ENCODE measurements around the gene IGFLR1.
A peak's percentile ranks its signal among the peaks of the same experiment; 100 is the strongest.

IGFLR1 gene

DNA sequence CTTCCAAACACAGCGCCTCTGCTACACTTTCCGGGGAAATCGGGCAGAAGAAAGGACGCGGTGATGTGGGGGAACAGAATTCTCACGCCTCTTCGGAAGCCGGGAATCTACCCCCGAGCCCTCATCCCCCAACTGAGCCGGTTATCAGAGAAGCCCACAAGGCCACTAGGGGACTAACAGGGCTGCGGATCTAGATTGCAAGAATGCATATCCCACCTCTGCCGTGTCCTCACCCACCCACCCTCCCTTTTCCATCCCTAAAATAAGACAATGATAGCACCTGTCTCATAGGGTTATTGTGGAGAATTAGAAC lies 1.1 kb downstream of the IGFLR1 start:
- Histone ChIP-seq H3K9me3 (replicated peaks in 1 of 11) (peaks cover 0 to 6% (median 0%) of the 10 kb centered on the region in 11 experiments; a peak in 2 of 22 replicates), H3K4me3 (peak overlapping the region; percentile 62 to 76 (median 66)), H3K4me2 (peak overlapping the region; percentile 90 to 100 (median 98)), H4K20me1 (peaks cover 24 to 42% (median 40%) of the 10 kb centered on the region in 11 experiments), H3K9ac (peak overlapping the region; percentile 73 to 85 (median 84)), H3K27ac (peak overlapping the region; percentile 85 to 96 (median 92); a peak in 21 of 22 replicates), H3K27me3 (no peaks in the 10 kb centered on the region), H3K36me3 (peaks cover 28 to 51% (median 37%) of the 10 kb centered on the region in 11 experiments), H3K4me1 (peaks cover 50 to 79% (median 67%) of the 10 kb centered on the region in 10 experiments)
- TF ChIP-seq Cebpa-rat (IDR thresholded peaks at IDR 0.05), result no peak

DNA sequence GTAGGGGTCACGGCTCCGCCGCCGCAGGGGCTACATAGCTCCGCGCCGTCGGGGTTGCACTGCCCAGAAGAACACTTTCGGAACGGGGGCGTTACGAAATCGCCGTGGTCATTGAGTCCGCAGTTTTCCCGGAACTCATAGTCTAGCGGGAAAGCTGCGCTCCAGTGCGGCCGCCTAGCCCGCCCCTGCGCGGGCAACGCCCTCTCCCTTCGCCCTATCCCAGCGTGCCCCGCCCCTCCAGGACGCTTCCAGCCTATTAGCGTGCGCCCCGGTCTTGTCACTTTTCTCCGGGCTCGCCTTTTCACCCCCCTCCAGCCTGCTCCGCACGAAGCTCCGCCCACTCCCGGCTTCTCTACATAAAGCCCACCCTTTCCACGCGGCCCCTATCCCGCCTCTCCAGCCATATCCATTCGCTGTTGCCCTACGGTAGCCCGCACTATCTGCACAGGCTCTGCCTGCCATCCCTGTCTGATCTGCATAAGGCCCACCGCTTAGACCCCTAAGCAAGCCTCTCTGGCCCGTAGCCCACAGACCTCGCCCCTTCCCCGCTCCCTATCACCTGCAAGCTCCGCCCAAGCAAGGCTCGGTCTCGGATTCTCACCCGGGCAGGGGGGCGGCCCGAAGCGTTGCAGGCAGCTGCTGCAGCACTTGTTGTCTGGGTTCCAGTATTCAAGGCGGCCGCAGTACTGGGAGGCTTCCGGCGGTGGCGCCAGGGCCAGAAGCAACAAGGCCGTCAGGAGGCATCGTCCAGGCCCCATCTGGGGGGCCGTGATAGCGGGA lies 1.6 kb downstream of the IGFLR1 start:
- TF ChIP-seq Cebpa-rat (IDR thresholded peaks at IDR 0.05), result peak in 9 of 11 experiments; percentile 13 to 79 (median 58); a peak in 10 of 22 replicates
- H3K4me1 ChIP-seq, result peaks cover 50 to 79% (median 68%) of the 10 kb centered on the region in 10 experiments
- H3K27me3 ChIP-seq, result no peaks in the 10 kb centered on the region
- peak overlapping the region; percentile 73 to 85 (median 83) for H3K9ac ChIP-seq
- H3K36me3 ChIP-seq, result peaks cover 32 to 56% (median 42%) of the 10 kb centered on the region in 11 experiments
- peaks cover 24 to 48% (median 46%) of the 10 kb centered on the region in 11 experiments for H4K20me1 ChIP-seq
- peak overlapping the region; percentile 35 to 96 (median 92); a peak in 21 of 22 replicates for H3K27ac ChIP-seq
- H3K4me3 ChIP-seq, result peak overlapping the region; percentile 62 to 76 (median 66)
- peaks cover 0 to 6% (median 0%) of the 10 kb centered on the region in 11 experiments; a peak in 2 of 22 replicates for H3K9me3 ChIP-seq (replicated peaks in 1 of 11)
- H3K4me2 ChIP-seq, result peak overlapping the region; percentile 90 to 100 (median 98)

DNA sequence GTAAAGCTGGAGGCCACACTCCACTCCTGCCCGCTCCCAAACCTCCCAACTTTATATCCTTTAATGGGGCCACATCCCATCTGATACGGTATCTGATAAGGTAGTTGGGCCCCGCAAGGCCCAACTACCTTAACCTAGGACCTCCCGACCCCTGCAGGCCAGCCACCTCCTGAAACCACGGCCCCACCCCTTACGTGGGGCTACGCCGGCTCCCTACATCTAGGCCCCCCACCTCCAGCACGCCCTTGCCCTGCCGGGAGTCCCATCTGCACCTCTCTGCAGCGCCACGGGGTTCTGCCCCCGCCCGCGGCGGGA lies 2.2 kb downstream of the IGFLR1 start:
- peaks cover 29 to 53% (median 51%) of the 10 kb centered on the region in 11 experiments for H4K20me1 ChIP-seq
- H3K36me3 ChIP-seq, result peaks cover 37 to 62% (median 47%) of the 10 kb centered on the region in 11 experiments
- peak overlapping the region; percentile 90 to 100 (median 98) for H3K4me2 ChIP-seq
- peaks cover 0 to 6% (median 0%) of the 10 kb centered on the region in 11 experiments; a peak in 2 of 22 replicates for H3K9me3 ChIP-seq (replicated peaks in 1 of 11)
- peak overlapping the region; percentile 62 to 76 (median 66) for H3K4me3 ChIP-seq
- no peaks in the 10 kb centered on the region for H3K27me3 ChIP-seq
- peaks cover 50 to 83% (median 70%) of the 10 kb centered on the region in 10 experiments for H3K4me1 ChIP-seq
- H3K27ac ChIP-seq, result peak overlapping the region; percentile 29 to 96 (median 83); a peak in 21 of 22 replicates
- TF ChIP-seq Cebpa-rat (IDR thresholded peaks at IDR 0.05), result no peak
- peak overlapping the region; percentile 73 to 85 (median 82) for H3K9ac ChIP-seq

DNA sequence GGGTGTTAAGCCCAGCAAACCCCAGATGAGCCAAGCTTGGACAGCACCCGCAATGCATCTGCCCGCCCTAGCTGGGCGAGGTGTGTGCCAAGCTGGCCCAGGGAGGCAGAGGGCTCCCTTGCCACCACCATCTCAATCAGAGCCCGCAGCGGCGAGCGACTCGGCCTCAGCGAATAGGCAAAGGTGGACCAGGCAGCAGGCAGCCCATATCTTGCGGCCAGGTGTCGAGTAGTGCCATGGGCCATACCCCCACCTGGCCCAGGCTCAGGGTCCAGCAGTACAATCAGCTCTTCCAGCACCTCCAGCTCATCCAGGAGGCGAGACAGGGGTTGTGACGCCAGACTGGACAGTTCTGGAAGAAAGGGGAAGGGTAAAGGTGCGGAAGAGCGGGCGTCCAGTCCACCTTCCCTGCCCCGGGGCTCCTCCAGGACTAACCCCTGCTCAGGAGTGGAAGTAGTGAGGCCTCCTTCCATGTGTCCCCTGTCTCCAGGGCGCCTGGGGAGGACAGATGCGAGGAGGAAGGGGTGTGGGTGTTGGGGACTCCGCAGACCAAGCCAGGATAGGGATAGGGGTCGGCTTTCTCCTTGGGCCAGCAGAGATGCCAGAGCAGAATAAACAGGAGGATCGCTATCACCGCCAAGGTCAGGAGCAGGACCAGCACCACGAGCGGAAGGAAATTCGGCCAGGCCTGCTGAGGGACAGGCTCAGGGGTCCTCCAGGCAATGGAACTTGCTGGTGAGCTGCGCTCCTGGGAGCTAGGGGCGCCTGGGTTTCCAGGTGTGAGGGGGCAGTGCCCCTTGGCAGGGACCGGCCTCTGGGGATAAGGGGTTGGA lies 2.8 kb downstream of the IGFLR1 start:
- Histone ChIP-seq H4K20me1 (peaks cover 35 to 59% (median 57%) of the 10 kb centered on the region in 11 experiments), H3K9ac (peak overlapping the region; percentile 73 to 85 (median 82)), H3K36me3 (peaks cover 43 to 67% (median 53%) of the 10 kb centered on the region in 11 experiments), H3K9me3 (replicated peaks in 1 of 11) (peaks cover 0 to 6% (median 0%) of the 10 kb centered on the region in 11 experiments; a peak in 2 of 22 replicates), H3K4me3 (peak overlapping the region; percentile 62 to 76 (median 66)), H3K27ac (peak overlapping the region in 10 of 11 experiments; percentile 57 to 96 (median 86); a peak in 21 of 22 replicates), H3K4me1 (peaks cover 48 to 81% (median 68%) of the 10 kb centered on the region in 10 experiments), H3K27me3 (no peaks in the 10 kb centered on the region), H3K4me2 (peak overlapping the region; percentile 90 to 100 (median 98))
- TF ChIP-seq Cebpa-rat (IDR thresholded peaks at IDR 0.05), result no peak

DNA sequence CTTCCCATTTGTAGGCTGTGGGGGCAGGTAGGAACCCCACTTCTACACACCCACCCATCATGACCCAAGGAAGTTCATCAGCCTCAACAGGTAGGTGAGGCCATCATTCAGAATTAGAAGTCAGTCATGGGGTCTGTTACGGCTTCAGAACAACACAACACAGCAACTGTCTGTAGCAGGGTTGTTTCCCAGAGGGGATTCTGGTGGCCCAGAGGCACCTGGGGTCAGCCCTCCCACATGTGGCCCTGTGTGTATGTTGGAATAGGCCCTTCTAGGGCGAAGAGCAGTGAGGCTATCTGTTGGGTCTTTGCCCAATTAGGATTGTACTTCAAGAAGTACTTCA lies 3.4 kb downstream of the IGFLR1 start:
- Histone ChIP-seq H4K20me1 (peaks cover 36 to 65% (median 63%) of the 10 kb centered on the region in 11 experiments), H3K4me3 (no peak overlapping the region; a peak in 2 of 20 replicates), H3K4me2 (peak overlapping the region in 6 of 11 experiments; percentile 96 to 100 (median 98); a peak in 7 of 22 replicates), H3K36me3 (peaks cover 49 to 68% (median 59%) of the 10 kb centered on the region in 11 experiments), H3K27me3 (no peaks in the 10 kb centered on the region), H3K9ac (peak overlapping the region in 4 of 11 experiments; percentile 19 to 85 (median 76); a peak in 4 of 22 replicates), H3K4me1 (peaks cover 42 to 77% (median 62%) of the 10 kb centered on the region in 10 experiments), H3K27ac (peak overlapping the region in 3 of 11 experiments; percentile 83 to 92 (median 90); a peak in 4 of 22 replicates), H3K9me3 (replicated peaks in 1 of 11) (peaks cover 0 to 2% (median 0%) of the 10 kb centered on the region in 11 experiments; a peak in 1 of 22 replicates)
- no peak for TF ChIP-seq Cebpa-rat (IDR thresholded peaks at IDR 0.05)

DNA sequence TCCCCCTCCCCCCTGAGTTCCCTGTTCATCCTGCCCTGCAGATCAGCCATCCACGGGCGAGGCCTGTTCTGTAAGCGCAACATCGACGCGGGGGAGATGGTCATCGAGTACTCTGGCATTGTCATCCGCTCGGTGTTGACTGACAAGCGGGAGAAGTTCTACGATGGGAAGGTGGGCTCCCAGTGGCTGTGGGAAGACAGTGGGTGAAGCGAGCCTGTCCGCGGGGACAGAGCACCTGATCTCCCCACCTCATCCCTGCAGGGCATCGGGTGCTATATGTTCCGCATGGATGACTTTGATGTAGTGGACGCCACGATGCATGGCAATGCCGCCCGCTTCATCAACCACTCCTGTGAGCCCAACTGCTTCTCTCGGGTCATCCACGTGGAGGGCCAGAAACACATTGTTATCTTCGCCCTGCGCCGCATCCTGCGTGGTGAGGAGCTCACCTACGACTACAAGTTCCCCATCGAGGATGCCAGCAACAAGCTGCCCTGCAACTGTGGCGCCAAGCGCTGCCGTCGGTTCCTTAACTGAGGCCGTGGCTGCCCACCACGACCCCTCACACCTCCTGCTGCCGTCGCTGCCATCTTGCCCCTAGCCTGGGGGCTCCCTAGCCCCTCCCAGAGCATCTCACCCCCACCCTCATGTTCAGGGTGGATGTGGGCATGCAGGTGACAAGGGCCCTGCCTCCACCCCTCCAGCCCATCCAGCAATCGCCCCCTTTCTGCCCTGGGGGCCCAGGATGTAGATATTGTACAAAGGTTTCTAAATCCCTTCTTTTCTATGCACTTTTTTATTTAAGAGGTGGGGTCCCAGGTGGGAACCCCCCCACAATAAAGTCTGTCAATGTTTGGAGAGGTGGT lies 4.0 kb downstream of the IGFLR1 start:
- peak overlapping the region in 2 of 11 experiments; percentile 98 to 100; a peak in 1 of 22 replicates for H3K4me2 ChIP-seq
- peaks cover 55 to 68% (median 66%) of the 10 kb centered on the region in 11 experiments for H3K36me3 ChIP-seq
- TF ChIP-seq Cebpa-rat (IDR thresholded peaks at IDR 0.05), result no peak
- H4K20me1 ChIP-seq, result peaks cover 36 to 71% (median 67%) of the 10 kb centered on the region in 11 experiments
- H3K9me3 ChIP-seq (replicated peaks in 1 of 11), result no peaks in the 10 kb centered on the region
- H3K9ac ChIP-seq, result peak overlapping the region in 1 of 11 experiments; percentile 29; a peak in 1 of 22 replicates
- no peaks in the 10 kb centered on the region for H3K27me3 ChIP-seq
- no peak overlapping the region for H3K4me3 ChIP-seq
- no peak overlapping the region for H3K27ac ChIP-seq
- H3K4me1 ChIP-seq, result peaks cover 36 to 76% (median 56%) of the 10 kb centered on the region in 10 experiments

DNA sequence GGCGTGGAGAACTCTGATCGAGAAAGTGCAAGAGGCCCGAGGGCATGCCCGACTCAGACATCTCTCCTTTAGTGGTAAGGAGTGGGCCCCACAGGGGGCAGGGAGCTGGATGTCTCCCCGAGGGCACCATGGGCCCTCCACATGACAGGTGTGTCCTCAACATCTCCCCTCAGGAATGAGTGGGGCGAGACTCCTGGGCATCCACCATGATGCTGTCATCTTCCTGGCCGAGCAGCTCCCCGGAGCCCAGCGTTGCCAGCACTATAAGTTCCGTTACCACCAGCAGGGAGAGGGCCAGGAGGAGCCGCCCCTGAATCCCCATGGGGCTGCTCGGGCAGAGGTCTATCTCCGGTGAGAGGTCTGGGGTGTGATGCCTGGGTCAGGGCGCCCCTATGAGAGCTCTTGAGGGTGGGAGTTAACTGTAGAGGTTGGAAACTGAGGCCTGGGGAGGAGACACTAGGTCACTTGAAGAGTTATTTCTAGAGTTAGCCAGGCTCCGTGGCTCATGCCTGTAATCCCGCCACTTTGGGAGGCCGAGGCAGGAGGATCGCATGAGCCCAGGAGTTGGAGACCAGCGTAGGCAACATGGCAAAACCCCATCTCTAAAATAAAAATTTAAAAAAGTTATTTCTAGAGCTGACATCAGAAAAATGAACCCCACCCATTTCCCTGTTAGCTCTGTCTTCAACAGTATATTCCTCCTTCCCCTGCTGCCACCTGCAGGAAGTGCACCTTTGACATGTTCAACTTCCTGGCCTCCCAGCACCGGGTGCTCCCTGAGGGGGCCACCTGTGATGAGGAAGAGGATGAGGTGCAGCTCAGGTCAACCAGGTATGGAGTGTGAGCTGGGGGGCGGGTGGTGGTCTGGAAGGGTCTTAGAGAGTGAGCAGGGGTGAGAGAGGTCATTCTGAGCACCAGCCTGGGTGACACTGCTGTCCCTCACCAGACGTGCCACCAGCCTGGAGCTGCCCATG lies 5.1 kb downstream of the IGFLR1 start:
- Histone ChIP-seq H4K20me1 (peaks cover 42 to 79% (median 73%) of the 10 kb centered on the region in 11 experiments), H3K27me3 (no peaks in the 10 kb centered on the region), H3K4me2 (peak overlapping the region in 9 of 11 experiments; percentile 4 to 51 (median 31); a peak in 17 of 22 replicates), H3K4me1 (peaks cover 28 to 65% (median 46%) of the 10 kb centered on the region in 10 experiments), H3K36me3 (peaks cover 64 to 77% (median 74%) of the 10 kb centered on the region in 11 experiments), H3K9ac (peak overlapping the region in 9 of 11 experiments; percentile 15 to 50 (median 35); a peak in 12 of 22 replicates), H3K9me3 (replicated peaks in 1 of 11) (no peaks in the 10 kb centered on the region), H3K27ac (peak overlapping the region in 6 of 11 experiments; percentile 4 to 46 (median 20); a peak in 9 of 22 replicates), H3K4me3 (no peak overlapping the region)
- TF ChIP-seq Cebpa-rat (IDR thresholded peaks at IDR 0.05), result no peak
